ENCODE data around the gene ATL1.
A peak's percentile ranks its signal among the peaks of the same experiment; 100 is the strongest.

Gene ATL1

DNA sequence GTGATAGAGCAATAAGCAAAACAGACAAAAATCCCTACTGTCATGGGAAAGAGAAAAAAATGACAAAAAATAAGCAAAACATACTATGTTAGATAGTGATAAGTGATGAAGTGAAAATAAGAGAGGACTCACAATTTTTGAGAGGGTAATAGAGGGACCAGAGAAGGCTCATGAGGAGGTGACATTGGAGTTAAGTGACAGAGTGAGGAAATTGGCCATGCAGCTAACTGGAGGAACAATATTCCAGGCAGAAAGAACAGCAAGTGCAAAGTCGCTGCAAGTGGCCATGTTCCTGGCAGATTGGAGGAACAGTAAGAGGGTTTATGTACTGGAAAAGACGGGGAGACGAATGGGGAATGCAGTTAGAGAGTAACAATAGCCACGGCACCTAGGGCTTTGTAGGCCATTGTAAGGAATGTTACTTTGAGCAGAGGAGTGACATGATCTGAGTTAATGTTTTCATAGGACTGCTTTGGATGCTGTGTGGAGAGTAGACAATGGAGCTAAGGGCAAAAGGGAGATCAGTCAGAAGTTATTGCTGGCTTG is 109.6 kb downstream of the ATL1 start:
- CTCF ChIA-PET: interaction anchor here (1.0 kb wide), 1 partner anchor 11 kb away, joined by 3 read pairs; no protein-coding TSS in a partner anchor

DNA sequence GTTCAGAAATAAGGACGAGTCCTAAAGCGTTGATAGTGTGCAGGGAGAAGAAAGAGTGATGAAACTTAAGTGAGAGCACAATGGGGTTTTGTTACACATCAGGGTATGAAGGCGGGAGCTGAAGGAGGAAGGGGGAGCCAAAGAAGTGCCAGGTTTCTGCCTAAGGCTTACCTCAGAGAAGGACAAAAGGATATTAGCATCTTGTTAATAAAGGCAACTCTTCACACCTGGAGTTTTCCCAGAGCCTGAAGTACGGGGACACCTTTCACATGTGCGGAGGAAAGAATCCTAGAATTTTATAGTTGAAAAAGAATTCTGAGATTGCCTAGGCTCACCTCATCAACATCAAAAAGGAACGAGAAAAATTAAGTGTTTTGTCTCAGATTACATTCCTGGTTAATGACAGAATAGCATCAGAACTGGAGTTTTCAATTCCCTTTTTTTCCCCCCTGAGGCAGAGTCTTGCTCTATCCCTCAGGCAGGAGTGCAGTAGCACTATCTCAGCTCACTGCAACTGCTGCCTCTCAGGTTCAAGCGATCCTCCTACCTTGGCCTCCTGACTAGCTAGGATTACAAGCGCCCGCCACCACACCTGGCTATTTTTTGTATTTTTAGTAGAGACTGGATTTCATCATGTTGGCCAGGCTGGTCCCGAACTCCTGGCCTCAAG is 110.4 kb downstream of the ATL1 start:
- no peak for DNase-seq (ENCODE audit: extremely low spot score)
- CTCF ChIA-PET: interaction anchor here (1.0 to 1.3 kb wide), 3 partner anchors 12 to 44 kb away, joined by 3 to 7 read pairs (median 4); no protein-coding TSS in a partner anchor
- POLR2A ChIA-PET: no interaction called here
- TF ChIP-seq, protein P1, sequence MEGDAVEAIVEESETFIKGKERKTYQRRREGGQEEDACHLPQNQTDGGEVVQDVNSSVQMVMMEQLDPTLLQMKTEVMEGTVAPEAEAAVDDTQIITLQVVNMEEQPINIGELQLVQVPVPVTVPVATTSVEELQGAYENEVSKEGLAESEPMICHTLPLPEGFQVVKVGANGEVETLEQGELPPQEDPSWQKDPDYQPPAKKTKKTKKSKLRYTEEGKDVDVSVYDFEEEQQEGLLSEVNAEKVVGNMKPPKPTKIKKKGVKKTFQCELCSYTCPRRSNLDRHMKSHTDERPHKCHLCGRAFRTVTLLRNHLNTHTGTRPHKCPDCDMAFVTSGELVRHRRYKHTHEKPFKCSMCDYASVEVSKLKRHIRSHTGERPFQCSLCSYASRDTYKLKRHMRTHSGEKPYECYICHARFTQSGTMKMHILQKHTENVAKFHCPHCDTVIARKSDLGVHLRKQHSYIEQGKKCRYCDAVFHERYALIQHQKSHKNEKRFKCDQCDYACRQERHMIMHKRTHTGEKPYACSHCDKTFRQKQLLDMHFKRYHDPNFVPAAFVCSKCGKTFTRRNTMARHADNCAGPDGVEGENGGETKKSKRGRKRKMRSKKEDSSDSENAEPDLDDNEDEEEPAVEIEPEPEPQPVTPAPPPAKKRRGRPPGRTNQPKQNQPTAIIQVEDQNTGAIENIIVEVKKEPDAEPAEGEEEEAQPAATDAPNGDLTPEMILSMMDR (IDR thresholded peaks at IDR 0.05; ENCODE audit: control extremely low read depth, extremely low read depth, low read depth, missing control alignments): no peak

More for the DNA sequence above, 109.6 kb downstream of the ATL1 start:
- TF ChIP-seq, protein P1 (IDR thresholded peaks at IDR 0.05; ENCODE audit: control extremely low read depth, extremely low read depth, low read depth, missing control alignments): no peak
- POLR2A ChIA-PET: no interaction called here
- DNase-seq (ENCODE audit: extremely low spot score): no peak

DNA sequence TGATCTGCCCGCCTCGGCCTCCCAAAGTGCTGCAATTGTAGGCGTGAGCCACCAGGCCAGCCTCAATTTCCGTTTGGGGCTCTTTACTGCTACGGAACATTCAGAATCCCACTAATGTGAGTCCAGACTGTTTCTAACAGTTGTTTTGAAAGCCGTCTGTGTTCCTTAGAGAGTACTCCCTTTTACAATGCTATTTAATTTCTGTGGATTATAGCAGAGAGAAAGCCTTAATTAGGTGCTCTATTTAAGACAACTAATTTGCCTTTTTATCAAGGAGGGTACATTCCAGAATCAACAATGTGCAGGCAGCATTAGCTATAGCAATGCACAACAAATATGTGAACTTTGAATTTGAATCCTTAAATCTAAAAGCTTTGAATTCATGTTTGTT is 110.9 kb downstream of the ATL1 start:
- DNase-seq (ENCODE audit: extremely low spot score): no peak
- TF ChIP-seq, protein P1 (IDR thresholded peaks at IDR 0.05; ENCODE audit: control extremely low read depth, extremely low read depth, low read depth, missing control alignments): no peak
- CTCF ChIA-PET: interaction anchor here (1.2 to 1.3 kb wide), 2 partner anchors 12 to 44 kb away, joined by 4 to 7 read pairs; no protein-coding TSS in a partner anchor
- POLR2A ChIA-PET: no interaction called here

DNA sequence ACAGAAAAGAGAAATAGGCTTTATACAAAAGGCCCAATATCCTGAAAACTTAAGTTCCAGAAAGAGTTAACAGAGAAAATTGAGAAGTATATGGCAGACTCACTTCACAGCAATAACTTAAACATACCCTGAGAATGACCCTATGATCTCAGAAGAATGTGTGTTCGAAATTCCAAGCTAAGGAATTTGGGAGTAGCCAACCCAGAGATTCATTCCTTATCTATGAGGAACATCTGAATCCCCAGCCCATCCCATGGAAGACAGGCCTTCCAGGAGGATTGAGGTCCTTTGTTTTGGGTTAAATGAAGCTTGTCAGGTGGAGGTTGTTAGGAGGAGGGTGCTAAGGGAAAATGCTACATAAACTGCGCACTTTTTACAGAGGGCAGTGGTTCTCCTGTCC is 115.7 kb downstream of the ATL1 start:
- TF ChIP-seq, protein P1 (IDR thresholded peaks at IDR 0.05; ENCODE audit: control extremely low read depth, extremely low read depth, low read depth, missing control alignments): no peak
- no peak for DNase-seq (ENCODE audit: extremely low spot score)
- POLR2A ChIA-PET: no interaction called here
- CTCF ChIA-PET: interaction anchor here (1.0 to 1.4 kb wide), 2 partner anchors 11 to 24 kb away, joined by 3 read pairs; no protein-coding TSS in a partner anchor

DNA sequence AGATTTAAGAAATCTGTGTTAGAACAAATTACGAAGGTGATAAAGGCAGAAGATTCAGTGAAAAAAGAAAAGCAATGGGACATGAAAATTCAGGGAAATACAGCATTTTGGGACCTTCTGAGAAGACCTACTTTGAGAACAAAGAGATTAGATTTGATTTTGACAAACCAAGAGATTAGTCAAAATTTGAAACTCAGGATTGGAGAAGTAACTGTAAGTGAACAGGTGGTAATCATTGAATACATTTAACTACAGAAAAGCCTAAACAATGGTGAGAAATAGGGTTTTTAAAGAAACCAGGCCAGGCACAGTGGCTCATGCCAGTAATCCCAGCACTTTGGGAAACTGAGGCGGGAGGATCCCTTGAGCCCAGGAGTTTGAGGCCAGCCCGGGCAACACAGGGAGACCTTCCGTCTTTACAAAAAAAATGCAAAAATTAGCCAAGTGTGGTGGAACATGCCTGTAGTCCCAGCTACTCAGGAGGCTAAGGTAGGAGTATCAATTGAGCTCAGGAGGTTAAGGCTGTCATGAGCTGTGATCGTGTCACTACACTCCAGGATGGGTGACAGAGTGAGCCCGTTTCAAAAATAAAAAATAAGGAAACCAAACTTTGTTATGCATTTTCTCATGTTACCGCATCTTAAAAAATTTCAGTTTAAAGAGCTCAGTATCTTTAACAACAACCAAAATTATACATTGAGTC is 117.0 kb downstream of the ATL1 start:
- no peak for DNase-seq (ENCODE audit: extremely low spot score)
- POLR2A ChIA-PET: no interaction called here
- CTCF ChIA-PET: interaction anchor here (0.9 to 2.1 kb wide), 5 partner anchors 10 to 101 kb away, joined by 3 to 12 read pairs (median 5); no protein-coding TSS in a partner anchor
- TF ChIP-seq, protein P1 (IDR thresholded peaks at IDR 0.05; ENCODE audit: control extremely low read depth, extremely low read depth, low read depth, missing control alignments): no peak

DNA sequence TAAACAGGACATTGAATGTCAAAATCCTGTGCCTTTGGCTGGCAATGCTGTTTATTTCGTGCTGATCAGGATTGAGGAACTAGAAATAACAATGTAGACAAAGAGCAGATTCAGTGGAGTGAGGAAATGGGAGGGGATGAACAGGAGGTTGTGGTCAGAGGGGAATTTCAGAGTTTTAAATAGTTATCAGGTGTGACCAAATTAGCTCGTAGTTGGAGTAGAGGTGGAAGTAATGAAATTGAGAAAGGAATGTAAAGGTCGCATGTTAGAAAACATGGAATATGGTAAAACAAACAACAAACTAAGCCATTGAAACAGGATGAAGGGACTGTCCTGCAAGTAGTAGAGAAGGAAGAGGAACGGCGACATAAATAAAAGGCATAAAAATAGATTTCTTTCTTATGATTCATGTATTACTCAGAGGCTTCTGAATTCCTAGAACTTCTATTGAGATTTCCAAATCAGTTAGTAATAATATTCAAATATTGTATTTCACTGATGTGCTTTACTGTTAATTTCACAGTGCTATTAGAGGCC is 117.7 kb downstream of the ATL1 start:
- TF ChIP-seq, protein P1 (IDR thresholded peaks at IDR 0.05; ENCODE audit: control extremely low read depth, extremely low read depth, low read depth, missing control alignments): no peak
- POLR2A ChIA-PET: no interaction called here
- CTCF ChIA-PET: interaction anchor here (0.9 to 2.1 kb wide), 6 partner anchors 10 to 100 kb away, joined by 3 to 12 read pairs (median 6); no protein-coding TSS in a partner anchor
- peak; percentile 29 for DNase-seq (ENCODE audit: extremely low spot score)

Measured in GM10248 (cell line).